Gastroesophageal sphincter (tissue), 3 donors: ENCODE data around the gene ANXA2.

Experiments
- CTCF ChIP-seq, 4 experiments: fragments of 200-600 bp in 2 of 4; fragments of 450-650 bp in 2 of 4; sonication (generic) in 1 of 4; IDR thresholded peaks; one replicate each; pipeline ENCODE4 v1.5.1; 2017 to 2019; ENCODE audit warnings: antibody characterized with exemption in 4 of 4, mild to moderate bottlenecking in 2 of 4, moderate library complexity in 2 of 4
- POLR2A ChIP-seq, 2 donors: fragments of 450-650 bp; IDR thresholded peaks; one replicate each; pipeline ENCODE4 v1.6.1; 2017; ENCODE audit warnings: antibody characterized with exemption in 2 of 2, mild to moderate bottlenecking in 2 of 2, moderate library complexity in 1 of 2
- POLR2AphosphoS5 ChIP-seq: sonication (generic); formaldehyde crosslinking; IDR thresholded peaks from one replicate; pipeline ENCODE4 v1.6.1; 2017; ENCODE audit warnings: antibody characterized with exemption

GRCh38 chr15:60323322-60323721 lies 74.5 kb downstream of the ANXA2 start:
- TF ChIP-seq CTCF (IDR thresholded peaks at IDR 0.05) = no peak
- TF ChIP-seq POLR2A (IDR thresholded peaks at IDR 0.05) = no peak
- TF ChIP-seq POLR2AphosphoS5 = no peak
